H9 (cell line): ENCODE results near the gene ADAR. TPM values are rescaled to one million over a fixed set of nuclear protein-coding genes. Genes with fewer than 3 reads are reported as not detected.

Experiments used
- DNase-seq: peaks from one replicate; pipeline ENCODE4 v3.0.0-alpha.2; 2017
- H2AFZ ChIP-seq: one replicate; pipeline ENCODE4 v1.6.1; 2013; ENCODE audit warnings: mild to moderate bottlenecking, low read length, control low read depth, moderate library complexity
- H2AK5ac ChIP-seq: 2 replicates; pipeline ENCODE4 v1.6.1; 2013; ENCODE audit warnings: low read length, control low read depth, mixed read lengths; ENCODE audit not compliant: insufficient read length
- H2BK120ac ChIP-seq: one replicate; pipeline ENCODE4 v1.6.1; 2013; ENCODE audit warnings: low read depth, mild to moderate bottlenecking, low read length, control low read depth, inconsistent platforms; ENCODE audit not compliant: poor library complexity, severe bottlenecking
- H2BK12ac ChIP-seq: 2 replicates; pipeline ENCODE4 v1.6.1; 2013; ENCODE audit warnings: low read length, control low read depth, mixed read lengths, low read depth; ENCODE audit not compliant: insufficient read length
- H2BK15ac ChIP-seq: 2 replicates; pipeline ENCODE4 v1.6.1; 2013; ENCODE audit warnings: low read depth, low read length, control low read depth
- H2BK20ac ChIP-seq: one replicate; pipeline ENCODE4 v1.6.1; 2013; ENCODE audit warnings: low read depth, mild to moderate bottlenecking, low read length, control low read depth, inconsistent platforms; ENCODE audit not compliant: poor library complexity, severe bottlenecking
- H2BK5ac ChIP-seq: 2 replicates; pipeline ENCODE4 v1.6.1; 2013; ENCODE audit warnings: low read length, control low read depth, mixed read lengths; ENCODE audit not compliant: insufficient read length
- H3K14ac ChIP-seq: 2 replicates; pipeline ENCODE4 v1.6.1; 2013; ENCODE audit warnings: low read length, control low read depth; ENCODE audit not compliant: insufficient read depth
- H3K18ac ChIP-seq: 2 replicates; pipeline ENCODE4 v1.6.1; 2013; ENCODE audit warnings: low read depth, mild to moderate bottlenecking, mixed read lengths, low read length, control low read depth; ENCODE audit not compliant: insufficient read length
- H3K23ac ChIP-seq: 2 replicates; pipeline ENCODE4 v1.6.1; 2013; ENCODE audit warnings: low read length, control low read depth, mixed read lengths, low read depth; ENCODE audit not compliant: insufficient read length
- H3K23me2 ChIP-seq: 2 replicates; pipeline ENCODE4 v1.6.1; 2013; ENCODE audit warnings: low read depth, mild to moderate bottlenecking, mixed read lengths, low read length, control low read depth; ENCODE audit not compliant: insufficient read length, poor library complexity, severe bottlenecking
- H3K27ac ChIP-seq: 2 replicates; pipeline ENCODE4 v1.5.1; 2013; ENCODE audit warnings: low read length, control low read depth, mixed read lengths, low read depth; ENCODE audit not compliant: insufficient read length
- H3K27me3 ChIP-seq: 2 replicates; pipeline ENCODE4 v1.6.1; 2013; ENCODE audit warnings: low read length, control low read depth, inconsistent platforms; ENCODE audit not compliant: insufficient read depth
- H3K4ac ChIP-seq: 2 replicates; pipeline ENCODE4 v1.6.1; 2013; ENCODE audit warnings: low read depth, mild to moderate bottlenecking, control low read depth, inconsistent platforms, low read length, moderate library complexity
- H3K4me1 ChIP-seq: 2 replicates; pipeline ENCODE4 v1.6.1; 2013; ENCODE audit warnings: low read length, control low read depth, inconsistent platforms; ENCODE audit not compliant: insufficient read depth
- H3K4me2 ChIP-seq: 2 replicates; pipeline ENCODE4 v1.6.1; 2013; ENCODE audit warnings: low read length, control low read depth, mixed read lengths; ENCODE audit not compliant: insufficient read length, insufficient read depth
- H3K56ac ChIP-seq: 2 replicates; pipeline ENCODE4 v1.6.1; 2013; ENCODE audit warnings: low read depth, mild to moderate bottlenecking, mixed read lengths, low read length, control low read depth; ENCODE audit not compliant: insufficient read length
- H3K79me1 ChIP-seq: 2 replicates; pipeline ENCODE4 v1.6.1; 2013; ENCODE audit warnings: low read depth, mild to moderate bottlenecking, moderate library complexity, low read length, control low read depth, inconsistent platforms; ENCODE audit not compliant: insufficient read depth, poor library complexity, severe bottlenecking
- H3K79me2 ChIP-seq: 2 replicates; pipeline ENCODE4 v1.6.1; 2013; ENCODE audit warnings: low read length, control low read depth, inconsistent platforms; ENCODE audit not compliant: insufficient read depth
- H3K9ac ChIP-seq: 2 replicates; pipeline ENCODE4 v1.6.1; 2013; ENCODE audit warnings: low read length, control low read depth, mixed read lengths; ENCODE audit not compliant: insufficient read length; ENCODE audit errors: extremely low read depth
- H3K9me3 ChIP-seq: one replicate; pipeline ENCODE4 v1.6.1; 2013; ENCODE audit warnings: low read depth, low read length, inconsistent platforms; ENCODE audit not compliant: control insufficient read depth
- H3T11ph ChIP-seq: one replicate; pipeline ENCODE4 v1.6.1; 2013; ENCODE audit warnings: mild to moderate bottlenecking, low read length, control low read depth, inconsistent platforms
- H4K20me1 ChIP-seq: one replicate; pipeline ENCODE4 v1.6.1; 2013; ENCODE audit not compliant: control insufficient read depth, insufficient read length, insufficient read depth
- H4K5ac ChIP-seq: 2 replicates; pipeline ENCODE4 v1.6.1; 2013; ENCODE audit warnings: low read depth, mild to moderate bottlenecking, mixed read lengths, low read length, control low read depth; ENCODE audit not compliant: insufficient read length
- H4K8ac ChIP-seq: replicated peaks from 2 replicates; pipeline ENCODE4 v1.6.1; 2013; ENCODE audit warnings: low read length, control low read depth, mixed read lengths, low read depth; ENCODE audit not compliant: insufficient read length
- H4K91ac ChIP-seq: 2 replicates; pipeline ENCODE4 v1.6.1; 2013; ENCODE audit warnings: low read depth, mild to moderate bottlenecking, moderate library complexity, mixed read lengths, low read length, control low read depth; ENCODE audit not compliant: insufficient read length
- H3K27ac Mint-ChIP-seq, 3 experiments: 2 replicates in 2 of 3; 3 replicates in 1 of 3; pipeline ENCODE4 v1.8.0; 2020 to 2021; ENCODE audit warnings: mixed read lengths in 3 of 3, mild to moderate bottlenecking in 1 of 3, moderate library complexity in 1 of 3
- H3K27me3 Mint-ChIP-seq: 2 replicates; pipeline ENCODE4 v1.8.0; 2021; ENCODE audit warnings: low read depth, mild to moderate bottlenecking, moderate library complexity, mixed read lengths
- H3K36me3 Mint-ChIP-seq, 3 experiments: 2 replicates in 2 of 3; 3 replicates in 1 of 3; pipeline ENCODE4 v1.8.0; 2020 to 2021; ENCODE audit warnings: low read depth in 3 of 3, mixed read lengths in 3 of 3; ENCODE audit not compliant: insufficient read depth in 1 of 3
- H3K4me1 Mint-ChIP-seq, 2 experiments: 2 replicates each; pipeline ENCODE4 v1.8.0; 2020; ENCODE audit warnings: mixed read lengths in 2 of 2
- H3K4me3 Mint-ChIP-seq, 2 experiments: 2 replicates in 1 of 2; 3 replicates in 1 of 2; pipeline ENCODE4 v1.8.0; 2020 to 2021; ENCODE audit warnings: mild to moderate bottlenecking in 2 of 2, mixed read lengths in 2 of 2, moderate library complexity in 1 of 2
- H3K9me3 Mint-ChIP-seq, 2 experiments: 2 replicates in 1 of 2; 3 replicates in 1 of 2; pipeline ENCODE4 v1.8.0; 2020; ENCODE audit warnings: mild to moderate bottlenecking in 2 of 2, mixed read lengths in 2 of 2, moderate library complexity in 1 of 2
- CTCF ChIP-seq: fragments of 200-600 bp; sonication (generic); conservative IDR thresholded peaks from 3 replicates; pipeline ENCODE4 v1.8.0; 2021; ENCODE audit warnings: antibody characterized with exemption, mild to moderate bottlenecking
- total RNA-seq: library from RNA; stranded (reverse); gene quantifications from 2 replicates; pipeline ENCODE4 v1.2.1, GENCODE V29; 2021

The ADAR gene
- total RNA-seq, 1 experiment from 2014 or later: 236 TPM

- no peaks in the 10 kb centered on the region for H3K27me3 ChIP-seq
- no peak overlapping the region for H3K27ac ChIP-seq
- Mint-ChIP-seq H3K27ac (no peak overlapping the region; a peak in 1 of 7 replicates), H3K27me3 (no peaks in the 10 kb centered on the region), H3K36me3 (peaks cover 52 to 93% (median 85%) of the 10 kb centered on the region in 3 experiments), H3K4me1 (no peaks in the 10 kb centered on the region), H3K4me3 (no peak overlapping the region), H3K9me3 (no peaks in the 10 kb centered on the region)
- TF ChIP-seq CTCF: no peak
- H3K79me1 ChIP-seq: no peaks in the 10 kb centered on the region
- H3K56ac ChIP-seq: no peak overlapping the region
- H3K4ac ChIP-seq: no peak overlapping the region
- H3K23ac ChIP-seq: no peak overlapping the region
- no peak overlapping the region for H3K9ac ChIP-seq
- H4K5ac ChIP-seq: no peak overlapping the region
- H2BK5ac ChIP-seq: no peak overlapping the region
- H4K91ac ChIP-seq: no peak overlapping the region
- H2AFZ ChIP-seq: no peak overlapping the region
- no peaks in the 10 kb centered on the region for H3K4me1 ChIP-seq
- H2BK15ac ChIP-seq: no peak overlapping the region
- DNase-seq: no peak
- no peak overlapping the region for H3K14ac ChIP-seq
- H2BK120ac ChIP-seq: no peak overlapping the region
- H2BK20ac ChIP-seq: no peak overlapping the region
- no peak overlapping the region for H4K8ac ChIP-seq
- H3T11ph ChIP-seq: no peak overlapping the region
- H2AK5ac ChIP-seq: no peak overlapping the region
- H3K18ac ChIP-seq: no peak overlapping the region
- H3K4me2 ChIP-seq: no peak overlapping the region
- H4K20me1 ChIP-seq: no peaks in the 10 kb centered on the region
- no peaks in the 10 kb centered on the region for H3K79me2 ChIP-seq
- no peak overlapping the region for H2BK12ac ChIP-seq
- no peaks in the 10 kb centered on the region for H3K9me3 ChIP-seq
- no peaks in the 10 kb centered on the region for H3K23me2 ChIP-seq
Observed at GRCh38 chr1:154593390-154593789, 14.6 kb downstream of the ADAR start.
